ENCODE measurements around the gene WNT9B.

WNT9B gene

DNA sequence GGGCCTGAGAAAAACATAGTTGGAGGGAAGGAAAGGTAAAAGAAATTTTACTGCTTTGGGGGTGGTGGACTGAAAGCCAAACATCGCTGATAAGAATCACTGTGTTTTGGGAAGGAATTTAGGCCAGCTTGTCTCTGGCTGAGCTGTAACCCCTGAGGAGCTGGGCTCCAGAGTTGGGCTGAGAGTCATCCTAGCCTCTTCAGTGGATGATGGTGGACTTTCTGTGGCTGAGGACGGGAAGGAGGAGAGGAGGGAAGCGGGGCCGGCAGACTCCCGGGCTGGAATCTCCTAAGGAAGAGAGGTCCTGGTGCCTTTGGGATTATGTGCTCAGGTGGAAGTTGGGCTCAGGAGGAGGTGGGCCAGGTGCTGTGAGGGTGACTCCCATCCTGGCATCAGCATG lies 8.6 kb downstream of the WNT9B start:
- no peak overlapping the region for H3K4me3 Mint-ChIP-seq
- no peak overlapping the region for H3K27ac Mint-ChIP-seq
- H3K9me3 Mint-ChIP-seq: no peaks in the 10 kb centered on the region
- peaks cover 19% of the 10 kb centered on the region for H3K27me3 Mint-ChIP-seq (ENCODE audit: low read depth)
- no peaks in the 10 kb centered on the region for H3K36me3 Mint-ChIP-seq (ENCODE audit: low read depth)
- no peaks in the 10 kb centered on the region for H3K4me1 Mint-ChIP-seq (ENCODE audit: low read depth)

DNA sequence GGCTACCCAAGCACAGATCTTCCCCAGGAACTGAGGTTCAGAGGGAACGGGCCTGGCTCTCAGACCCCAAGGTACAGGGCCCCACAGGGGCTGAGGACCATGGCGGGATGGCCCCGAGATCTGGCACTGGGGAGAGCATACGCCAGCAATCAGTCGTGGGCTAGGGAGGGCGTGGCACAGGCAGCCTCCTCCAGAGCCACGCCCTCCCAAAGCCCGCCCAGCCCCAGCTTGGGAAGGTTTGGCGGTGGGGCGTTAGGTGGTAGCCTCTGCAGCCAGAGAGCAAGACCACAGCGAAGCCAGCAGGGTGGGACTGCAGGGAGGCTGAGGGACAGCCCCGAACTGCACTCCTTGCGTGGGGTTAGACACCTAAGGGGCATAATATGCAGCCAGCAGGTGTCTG lies 11.6 kb downstream of the WNT9B start:
- H3K27me3 Mint-ChIP-seq (ENCODE audit: low read depth): peaks cover 14% of the 10 kb centered on the region
- no peak overlapping the region for H3K4me3 Mint-ChIP-seq
- no peaks in the 10 kb centered on the region for H3K36me3 Mint-ChIP-seq (ENCODE audit: low read depth)
- H3K9me3 Mint-ChIP-seq: no peaks in the 10 kb centered on the region
- no peaks in the 10 kb centered on the region for H3K4me1 Mint-ChIP-seq (ENCODE audit: low read depth)
- H3K27ac Mint-ChIP-seq: no peak overlapping the region

DNA sequence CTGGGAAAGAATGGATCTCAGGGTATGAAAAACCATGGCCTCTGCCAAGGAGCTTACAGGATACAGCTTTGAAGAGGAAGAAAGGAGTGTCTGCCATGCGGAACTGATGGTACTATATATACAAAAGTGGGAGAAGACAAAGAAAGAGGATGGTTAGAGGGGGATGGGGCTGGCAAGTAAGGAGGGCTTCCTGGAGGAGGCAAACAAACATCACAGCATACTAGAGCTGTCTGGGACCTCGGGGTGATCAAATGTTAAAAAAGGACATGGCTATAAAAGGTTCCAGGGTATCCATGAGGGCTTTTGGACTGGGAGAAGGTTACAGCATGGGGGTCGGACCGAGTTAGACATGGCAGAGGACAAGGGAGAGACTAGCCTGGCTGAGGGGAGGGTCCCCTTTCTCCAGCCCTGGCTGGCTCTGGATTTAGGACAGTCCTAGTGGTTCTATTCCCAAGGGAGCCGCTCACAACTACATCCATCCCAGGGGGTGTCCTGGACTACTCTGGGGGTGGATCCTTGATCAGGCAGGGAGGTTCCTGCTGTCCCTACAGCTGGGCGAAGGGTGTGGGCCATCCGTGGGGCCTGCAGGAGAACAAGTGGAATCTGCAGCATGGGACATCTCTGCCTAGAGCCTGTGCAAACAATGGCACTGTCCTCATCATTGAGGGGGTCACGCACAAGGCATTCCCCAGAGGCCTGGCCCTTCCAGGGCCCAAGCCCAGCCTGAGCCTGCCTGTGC lies 12.2 kb downstream of the WNT9B start:
- Mint-ChIP-seq H3K27me3 (ENCODE audit: low read depth) (peaks cover 14% of the 10 kb centered on the region), H3K27ac (no peak overlapping the region), H3K4me1 (ENCODE audit: low read depth) (no peaks in the 10 kb centered on the region), H3K36me3 (ENCODE audit: low read depth) (no peaks in the 10 kb centered on the region), H3K4me3 (no peak overlapping the region), H3K9me3 (no peaks in the 10 kb centered on the region)

DNA sequence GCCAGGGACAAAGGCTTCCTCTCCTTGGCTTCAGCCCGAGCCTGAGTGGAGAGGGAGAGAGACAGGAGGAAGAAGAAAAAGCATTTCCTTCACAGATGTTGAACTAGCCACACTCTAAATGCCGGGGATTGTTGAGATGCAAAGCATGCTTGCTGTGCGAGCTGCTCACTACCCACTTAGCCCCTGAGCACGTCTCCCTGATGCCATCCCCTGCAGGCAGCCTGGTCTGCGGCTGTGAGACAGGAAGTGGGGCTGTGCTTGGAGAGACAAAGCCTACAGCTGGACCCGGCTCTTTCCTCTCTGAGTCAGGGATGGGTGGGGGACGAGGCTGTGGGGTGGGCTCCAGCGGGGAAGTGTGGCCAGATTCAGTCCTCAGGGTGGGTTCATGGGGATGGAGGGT lies 13.7 kb downstream of the WNT9B start:
- Mint-ChIP-seq H3K9me3 (no peaks in the 10 kb centered on the region), H3K27ac (no peak overlapping the region), H3K27me3 (ENCODE audit: low read depth) (peaks cover 11% of the 10 kb centered on the region), H3K4me3 (no peak overlapping the region), H3K4me1 (ENCODE audit: low read depth) (no peaks in the 10 kb centered on the region), H3K36me3 (ENCODE audit: low read depth) (no peaks in the 10 kb centered on the region)

GRCh38 chr17:46866325-46866724 lies 14.9 kb downstream of the WNT9B start:
- H3K27me3 Mint-ChIP-seq (ENCODE audit: low read depth): peaks cover 9% of the 10 kb centered on the region
- no peaks in the 10 kb centered on the region for H3K36me3 Mint-ChIP-seq (ENCODE audit: low read depth)
- H3K9me3 Mint-ChIP-seq: no peaks in the 10 kb centered on the region
- no peak overlapping the region for H3K27ac Mint-ChIP-seq
- H3K4me3 Mint-ChIP-seq: no peak overlapping the region
- no peaks in the 10 kb centered on the region for H3K4me1 Mint-ChIP-seq (ENCODE audit: low read depth)

DNA sequence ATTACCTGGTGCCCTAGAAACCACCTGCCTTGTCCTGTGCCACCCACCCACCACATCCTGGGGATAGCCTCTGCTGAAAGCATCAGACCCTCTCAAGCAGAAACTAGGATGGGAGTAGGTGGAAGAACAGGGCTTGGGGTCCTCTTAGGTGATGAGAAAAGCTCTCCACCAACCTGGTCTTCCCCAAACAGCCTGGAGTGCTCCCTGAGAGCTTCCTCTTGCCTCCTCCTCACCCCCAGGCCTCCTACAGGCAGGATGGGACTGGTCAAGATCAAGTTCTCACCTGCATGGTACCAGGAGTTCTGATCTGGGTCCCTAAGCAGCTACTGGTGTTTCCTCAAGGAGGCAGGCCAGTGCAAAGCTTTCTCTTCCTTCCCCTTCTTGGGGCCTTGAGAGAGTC lies 15.4 kb downstream of the WNT9B start:
- no peak overlapping the region for H3K27ac Mint-ChIP-seq
- H3K36me3 Mint-ChIP-seq (ENCODE audit: low read depth): no peaks in the 10 kb centered on the region
- H3K27me3 Mint-ChIP-seq (ENCODE audit: low read depth): peaks cover 9% of the 10 kb centered on the region
- H3K4me3 Mint-ChIP-seq: no peak overlapping the region
- H3K4me1 Mint-ChIP-seq (ENCODE audit: low read depth): no peaks in the 10 kb centered on the region
- no peaks in the 10 kb centered on the region for H3K9me3 Mint-ChIP-seq

DNA sequence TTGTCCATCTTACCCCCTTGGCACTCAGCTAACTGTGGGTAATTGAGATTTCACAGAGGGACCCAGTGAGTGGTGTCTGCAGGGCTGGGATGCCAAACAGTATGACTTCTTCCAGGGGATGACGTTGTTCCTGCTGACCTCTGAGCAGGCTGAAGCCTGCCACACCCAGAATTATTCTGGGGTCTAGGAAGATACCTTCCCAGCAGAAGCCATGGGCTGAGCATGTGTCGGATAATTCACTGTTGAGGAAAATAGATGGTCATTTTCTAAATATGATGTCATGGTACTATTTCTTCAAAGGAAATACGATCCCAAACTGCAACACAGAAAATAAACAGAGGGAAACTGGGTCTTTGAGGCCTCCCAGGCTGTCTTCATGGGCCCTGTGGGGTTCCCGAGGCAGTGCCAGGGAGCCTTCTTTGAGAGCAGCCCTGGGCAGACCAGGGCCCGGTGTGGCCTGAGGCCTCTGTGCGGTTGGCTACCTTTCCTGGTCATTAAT lies 17.4 kb downstream of the WNT9B start:
- Mint-ChIP-seq H3K9me3 (no peaks in the 10 kb centered on the region), H3K4me1 (ENCODE audit: low read depth) (no peaks in the 10 kb centered on the region), H3K27me3 (ENCODE audit: low read depth) (peaks cover 9% of the 10 kb centered on the region), H3K36me3 (ENCODE audit: low read depth) (no peaks in the 10 kb centered on the region), H3K4me3 (no peak overlapping the region), H3K27ac (no peak overlapping the region)

- H3K36me3 Mint-ChIP-seq (ENCODE audit: low read depth): no peaks in the 10 kb centered on the region
Measured at GRCh38 chr17:46869296-46869695, 17.9 kb downstream of the WNT9B start.

GRCh38 chr17:46869975-46870803 lies 18.8 kb downstream of the WNT9B start:
- Mint-ChIP-seq H3K4me1 (ENCODE audit: low read depth) (no peaks in the 10 kb centered on the region), H3K9me3 (no peaks in the 10 kb centered on the region), H3K36me3 (ENCODE audit: low read depth) (no peaks in the 10 kb centered on the region), H3K27me3 (ENCODE audit: low read depth) (peaks cover 6% of the 10 kb centered on the region), H3K4me3 (no peak overlapping the region), H3K27ac (no peak overlapping the region)

More at GRCh38 chr17:46869296-46869695, 17.9 kb downstream of the WNT9B start:
- H3K27me3 Mint-ChIP-seq (ENCODE audit: low read depth): peaks cover 9% of the 10 kb centered on the region
- no peaks in the 10 kb centered on the region for H3K9me3 Mint-ChIP-seq
- H3K27ac Mint-ChIP-seq: no peak overlapping the region
- H3K4me3 Mint-ChIP-seq: no peak overlapping the region
- H3K4me1 Mint-ChIP-seq (ENCODE audit: low read depth): no peaks in the 10 kb centered on the region

- no peak overlapping the region for H3K4me3 Mint-ChIP-seq
- H3K4me1 Mint-ChIP-seq (ENCODE audit: low read depth): no peaks in the 10 kb centered on the region
- no peaks in the 10 kb centered on the region for H3K36me3 Mint-ChIP-seq (ENCODE audit: low read depth)
- no peaks in the 10 kb centered on the region for H3K27me3 Mint-ChIP-seq (ENCODE audit: low read depth)
- H3K27ac Mint-ChIP-seq: no peak overlapping the region
- H3K9me3 Mint-ChIP-seq: no peaks in the 10 kb centered on the region
Measured at GRCh38 chr17:46872421-46872820, 21.0 kb downstream of the WNT9B start.

- H3K4me3 Mint-ChIP-seq: no peak overlapping the region
- no peak overlapping the region for H3K27ac Mint-ChIP-seq
- no peaks in the 10 kb centered on the region for H3K27me3 Mint-ChIP-seq (ENCODE audit: low read depth)
- no peaks in the 10 kb centered on the region for H3K9me3 Mint-ChIP-seq
- H3K4me1 Mint-ChIP-seq (ENCODE audit: low read depth): no peaks in the 10 kb centered on the region
- no peaks in the 10 kb centered on the region for H3K36me3 Mint-ChIP-seq (ENCODE audit: low read depth)
Measured at GRCh38 chr17:46873941-46874645, 22.7 kb downstream of the WNT9B start.

DNA sequence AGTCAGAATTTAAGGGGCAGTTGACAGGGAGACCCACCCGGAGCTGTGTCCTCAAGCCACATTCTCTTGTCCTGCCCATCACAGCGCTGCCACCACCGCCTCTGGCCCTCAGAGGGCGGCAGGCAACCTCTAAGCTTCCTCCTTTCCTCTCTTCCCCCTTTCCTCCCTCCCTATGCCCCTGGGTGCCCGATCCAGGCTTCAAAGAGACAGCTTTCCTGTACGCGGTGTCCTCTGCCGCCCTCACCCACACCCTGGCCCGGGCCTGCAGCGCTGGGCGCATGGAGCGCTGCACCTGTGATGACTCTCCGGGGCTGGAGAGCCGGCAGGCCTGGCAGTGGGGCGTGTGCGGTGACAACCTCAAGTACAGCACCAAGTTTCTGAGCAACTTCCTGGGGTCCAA lies 23.5 kb downstream of the WNT9B start:
- H3K27ac Mint-ChIP-seq: no peak overlapping the region
- H3K4me1 Mint-ChIP-seq (ENCODE audit: low read depth): no peaks in the 10 kb centered on the region
- no peaks in the 10 kb centered on the region for H3K27me3 Mint-ChIP-seq (ENCODE audit: low read depth)
- no peak overlapping the region for H3K4me3 Mint-ChIP-seq
- no peaks in the 10 kb centered on the region for H3K36me3 Mint-ChIP-seq (ENCODE audit: low read depth)
- no peaks in the 10 kb centered on the region for H3K9me3 Mint-ChIP-seq

DNA sequence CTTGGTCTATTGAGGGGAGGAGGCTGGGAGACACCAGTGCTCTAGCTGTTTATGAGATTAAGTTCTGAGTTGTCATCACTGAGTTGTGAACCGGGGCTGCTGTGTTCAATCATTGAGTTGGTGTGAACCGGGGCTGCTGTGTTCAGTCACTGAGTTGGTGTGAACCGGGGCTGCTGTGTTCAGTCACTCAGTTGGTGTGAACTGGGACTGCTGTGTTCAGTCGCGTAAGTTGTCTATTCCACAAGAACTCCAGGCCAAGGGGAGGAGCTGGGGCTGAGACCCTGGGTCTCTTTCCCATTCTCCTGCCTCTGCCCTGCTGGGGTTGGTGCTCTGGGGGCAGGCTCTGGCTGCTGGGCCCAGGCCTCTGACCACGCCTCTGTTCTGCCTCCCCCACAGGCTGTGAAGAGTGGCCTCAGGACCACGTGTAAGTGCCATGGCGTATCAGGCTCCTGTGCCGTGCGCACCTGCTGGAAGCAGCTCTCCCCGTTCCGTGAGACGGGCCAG lies 24.5 kb downstream of the WNT9B start:
- Mint-ChIP-seq H3K27ac (no peak overlapping the region), H3K36me3 (ENCODE audit: low read depth) (no peaks in the 10 kb centered on the region), H3K4me3 (no peak overlapping the region), H3K27me3 (ENCODE audit: low read depth) (no peaks in the 10 kb centered on the region), H3K9me3 (no peaks in the 10 kb centered on the region), H3K4me1 (ENCODE audit: low read depth) (no peaks in the 10 kb centered on the region)

DNA sequence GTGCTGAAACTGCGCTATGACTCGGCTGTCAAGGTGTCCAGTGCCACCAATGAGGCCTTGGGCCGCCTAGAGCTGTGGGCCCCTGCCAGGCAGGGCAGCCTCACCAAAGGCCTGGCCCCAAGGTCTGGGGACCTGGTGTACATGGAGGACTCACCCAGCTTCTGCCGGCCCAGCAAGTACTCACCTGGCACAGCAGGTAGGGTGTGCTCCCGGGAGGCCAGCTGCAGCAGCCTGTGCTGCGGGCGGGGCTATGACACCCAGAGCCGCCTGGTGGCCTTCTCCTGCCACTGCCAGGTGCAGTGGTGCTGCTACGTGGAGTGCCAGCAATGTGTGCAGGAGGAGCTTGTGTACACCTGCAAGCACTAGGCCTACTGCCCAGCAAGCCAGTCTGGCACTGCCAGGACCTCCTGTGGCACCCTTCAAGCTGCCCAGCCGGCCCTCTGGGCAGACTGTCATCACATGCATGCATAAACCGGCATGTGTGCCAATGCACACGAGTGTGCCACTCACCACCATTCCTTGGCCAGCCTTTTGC lies 25.0 kb downstream of the WNT9B start:
- no peaks in the 10 kb centered on the region for H3K36me3 Mint-ChIP-seq (ENCODE audit: low read depth)
- H3K4me3 Mint-ChIP-seq: no peak overlapping the region
- H3K27ac Mint-ChIP-seq: no peak overlapping the region
- no peaks in the 10 kb centered on the region for H3K9me3 Mint-ChIP-seq
- H3K4me1 Mint-ChIP-seq (ENCODE audit: low read depth): no peaks in the 10 kb centered on the region
- no peaks in the 10 kb centered on the region for H3K27me3 Mint-ChIP-seq (ENCODE audit: low read depth)
